Gastroesophageal sphincter (tissue), 4 donors: ENCODE measurements around the gene DCC. TPM values are rescaled to one million over a fixed set of nuclear protein-coding genes. Genes with fewer than 3 reads are reported as not detected.

ENCODE experiments used
- ATAC-seq: fragments of 150-250 bp; one replicate; pipeline ENCODE4 v1.9.1; 2016; ENCODE audit warnings: mild to moderate bottlenecking, moderate library complexity
- H3K27ac ChIP-seq, 4 donors: fragments of 200-600 bp; sonication (generic) in 3 of 4; 1 replicate in 3 of 4; 2 replicates in 1 of 4; pipeline ENCODE4 v1.5.1; 2016 to 2019
- H3K27me3 ChIP-seq: fragments of 200-600 bp; sonication (generic); one replicate; pipeline ENCODE4 v1.5.1; 2019
- H3K36me3 ChIP-seq, 2 donors: fragments of 200-600 bp; sonication (generic); one replicate each; pipeline ENCODE4 v1.5.1; 2019; ENCODE audit warnings: control low read depth in 1 of 2
- H3K4me1 ChIP-seq, 3 donors: fragments of 200-600 bp; sonication (generic); 1 replicate in 2 of 3; 2 replicates in 1 of 3; pipeline ENCODE4 v1.5.1; 2016 to 2019; ENCODE audit warnings: control low read depth in 2 of 3
- H3K4me3 ChIP-seq, 2 donors: fragments of 200-600 bp; sonication (generic); one replicate each; pipeline ENCODE4 v1.5.1; 2019; ENCODE audit warnings: mild to moderate bottlenecking in 1 of 2, moderate library complexity in 1 of 2
- H3K9me3 ChIP-seq, 3 donors: fragments of 200-600 bp; sonication (generic); one replicate each; pipeline ENCODE4 v1.5.1; 2017 to 2019; ENCODE audit warnings: control low read depth in 2 of 3
- CTCF ChIP-seq, 4 experiments: fragments of 200-600 bp in 2 of 4; fragments of 450-650 bp in 2 of 4; sonication (generic) in 1 of 4; IDR thresholded peaks; one replicate each; pipeline ENCODE4 v1.5.1; 2017 to 2019; ENCODE audit warnings: antibody characterized with exemption in 4 of 4, mild to moderate bottlenecking in 2 of 4, moderate library complexity in 2 of 4
- EP300 ChIP-seq: sonication (generic); formaldehyde crosslinking; IDR thresholded peaks from one replicate; pipeline ENCODE4 v1.6.1; 2017; ENCODE audit warnings: antibody characterized with exemption, mild to moderate bottlenecking
- POLR2A ChIP-seq, 2 donors: fragments of 450-650 bp; IDR thresholded peaks; one replicate each; pipeline ENCODE4 v1.6.1; 2017; ENCODE audit warnings: antibody characterized with exemption in 2 of 2, mild to moderate bottlenecking in 2 of 2, moderate library complexity in 1 of 2
- POLR2AphosphoS5 ChIP-seq: sonication (generic); formaldehyde crosslinking; IDR thresholded peaks from one replicate; pipeline ENCODE4 v1.6.1; 2017; ENCODE audit warnings: antibody characterized with exemption
- WGBS, 2 donors: methylation state at CpG; one replicate each; pipeline ENCODE4 v1.1.5; 2018; ENCODE audit warnings: low coverage in 1 of 2; 5-methylcytosine and 5-hydroxymethylcytosine counted together
- total RNA-seq, 4 donors: library from RNA; depleted of rRNA; stranded (reverse); fragments of >200 nt; gene quantifications; one replicate each; pipeline ENCODE4 v1.1.0, GENCODE V29; 2016

DCC gene
- total RNA-seq, 4 donors from 2014 or later: 0.13 to 0.54 (median 0.47) TPM; not detected in 1

- ATAC-seq: no peak
- no peak for TF ChIP-seq POLR2A (IDR thresholded peaks at IDR 0.05)
- TF ChIP-seq CTCF (IDR thresholded peaks at IDR 0.05): no peak
- no peak for TF ChIP-seq EP300
- no peak for TF ChIP-seq POLR2AphosphoS5
- Histone ChIP-seq H3K4me3 (no peak overlapping the region), H3K27me3 (no peaks in the 10 kb centered on the region), H3K4me1 (no peaks in the 10 kb centered on the region), H3K9me3 (no peaks in the 10 kb centered on the region), H3K36me3 (no peaks in the 10 kb centered on the region), H3K27ac (no peak overlapping the region)
- WGBS, 2 donors: 12 to 22% methylated on average over 1 of the region's 1 CpG
Measured at GRCh38 chr18:52936931-52937330, 596.9 kb downstream of the DCC start.

GRCh38 chr18:52937840-52938239, 597.8 kb downstream of the DCC start:
- ATAC-seq: no peak
- Histone ChIP-seq H3K27ac (no peak overlapping the region), H3K4me1 (no peaks in the 10 kb centered on the region), H3K9me3 (no peaks in the 10 kb centered on the region), H3K36me3 (no peaks in the 10 kb centered on the region), H3K4me3 (no peak overlapping the region), H3K27me3 (no peaks in the 10 kb centered on the region)
- WGBS, 2 donors: 88 to 94% methylated on average over 6 of the region's 6 CpGs
- TF ChIP-seq CTCF (IDR thresholded peaks at IDR 0.05): no peak
- TF ChIP-seq EP300: no peak
- TF ChIP-seq POLR2AphosphoS5: no peak
- no peak for TF ChIP-seq POLR2A (IDR thresholded peaks at IDR 0.05)

GRCh38 chr18:52945552-52945951, 605.6 kb downstream of the DCC start:
- Histone ChIP-seq H3K4me1 (no peaks in the 10 kb centered on the region), H3K9me3 (no peaks in the 10 kb centered on the region), H3K27ac (no peak overlapping the region), H3K4me3 (no peak overlapping the region), H3K27me3 (peaks cover 4% of the 10 kb centered on the region), H3K36me3 (no peaks in the 10 kb centered on the region)
- no peak for TF ChIP-seq POLR2AphosphoS5
- TF ChIP-seq POLR2A (IDR thresholded peaks at IDR 0.05): no peak
- no peak for TF ChIP-seq EP300
- TF ChIP-seq CTCF (IDR thresholded peaks at IDR 0.05): no peak
- 24 to 26% methylated on average over 2 of the region's 2 CpGs for WGBS, 2 donors
- no peak for ATAC-seq

GRCh38 chr18:52948868-52949444, 609.0 kb downstream of the DCC start:
- TF ChIP-seq POLR2AphosphoS5: no peak
- H3K9me3 ChIP-seq: no peaks in the 10 kb centered on the region
- peaks cover 4% of the 10 kb centered on the region for H3K27me3 ChIP-seq
- no peaks in the 10 kb centered on the region for H3K36me3 ChIP-seq
- H3K4me1 ChIP-seq: no peaks in the 10 kb centered on the region
- ATAC-seq: no peak
- no peak overlapping the region for H3K4me3 ChIP-seq
- H3K27ac ChIP-seq: no peak overlapping the region
- 20% methylated on average over 1 of the region's 1 CpG; no CpG with 5 or more reads in 1 of the 2 donors for WGBS, 2 donors

- TF ChIP-seq POLR2AphosphoS5 (no peak), CTCF (IDR thresholded peaks at IDR 0.05) (no peak)
- Histone ChIP-seq H3K36me3 (no peaks in the 10 kb centered on the region), H3K9me3 (no peaks in the 10 kb centered on the region), H3K27me3 (peaks cover 4% of the 10 kb centered on the region), H3K4me3 (no peak overlapping the region), H3K27ac (no peak overlapping the region), H3K4me1 (no peaks in the 10 kb centered on the region)
- no peak for ATAC-seq
Measured at GRCh38 chr18:52950155-52950554, 610.2 kb downstream of the DCC start.
